HG02943 (cell line): Measurements from ENCODE around the gene CASD1.

Source experiments
- ATAC-seq: cut with Tn5 transposase; IDR thresholded peaks from one replicate; pipeline ENCODE4 v1.9.1; 2021; ENCODE audit warnings: mild to moderate bottlenecking, low read depth, moderate library complexity; ENCODE audit not compliant: unreplicated experiment

CASD1 gene

GRCh38 chr7:94509264-94509886 lies at the start of gene CASD1:
Gene CASD1 (plus strand): TSS chr7:94509809. CDS start chr7:94510085, 276 bp downstream.
- ATAC-seq = peak; percentile 46

GRCh38 chr7:94466516-94466915 lies 43.1 kb upstream of the CASD1 start:
- ATAC-seq = no peak

GRCh38 chr7:94471604-94472003 lies 38.0 kb upstream of the CASD1 start:
- ATAC-seq = no peak

DNA sequence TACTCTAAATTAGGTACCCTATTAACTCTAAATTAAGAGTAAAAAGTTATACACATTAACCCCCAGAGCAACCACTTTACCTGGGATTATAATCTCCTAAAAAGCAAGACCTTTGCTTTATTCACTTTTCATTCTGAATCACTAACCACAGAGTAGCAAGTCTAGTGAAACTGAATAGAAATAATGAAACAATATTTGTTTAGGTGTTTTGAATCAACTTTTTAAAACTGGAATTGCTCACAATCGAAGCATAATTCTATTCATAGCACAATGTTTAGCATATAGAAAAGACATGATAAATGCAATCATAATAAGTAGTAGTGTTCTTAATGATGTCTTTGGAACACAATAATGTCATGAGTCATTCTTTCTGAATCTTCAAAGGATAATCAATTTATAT lies 37.0 kb upstream of the CASD1 start:
- no peak for ATAC-seq

DNA sequence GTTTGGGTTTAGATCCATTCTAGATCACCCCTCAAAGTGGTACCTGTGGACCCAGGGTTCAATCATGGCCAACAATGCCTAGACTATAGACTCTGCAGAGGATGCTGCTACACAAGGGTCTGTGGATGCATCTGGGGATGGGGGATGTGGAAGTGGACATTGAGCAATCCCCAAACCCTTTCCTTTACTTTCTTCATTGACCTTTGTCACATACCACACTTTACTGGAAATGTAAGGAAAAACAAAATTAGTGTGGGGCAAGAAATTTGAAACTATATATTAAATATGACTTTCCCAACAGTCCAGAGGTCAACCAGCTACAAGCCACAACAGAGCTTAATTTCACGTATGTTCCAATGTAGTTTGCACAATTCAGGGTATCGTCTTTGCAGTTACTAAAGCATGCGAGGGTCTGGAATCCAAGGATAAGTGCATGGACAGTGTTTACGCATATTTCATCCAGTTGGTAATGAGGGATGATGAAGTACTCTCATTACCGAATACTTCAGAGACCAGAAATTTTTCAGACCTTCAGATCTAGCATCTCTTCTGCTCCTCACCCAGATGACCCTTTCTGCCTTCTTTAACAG lies 33.3 kb upstream of the CASD1 start:
- ATAC-seq = no peak

GRCh38 chr7:94477878-94478277 lies 31.7 kb upstream of the CASD1 start:
- no peak for ATAC-seq

DNA sequence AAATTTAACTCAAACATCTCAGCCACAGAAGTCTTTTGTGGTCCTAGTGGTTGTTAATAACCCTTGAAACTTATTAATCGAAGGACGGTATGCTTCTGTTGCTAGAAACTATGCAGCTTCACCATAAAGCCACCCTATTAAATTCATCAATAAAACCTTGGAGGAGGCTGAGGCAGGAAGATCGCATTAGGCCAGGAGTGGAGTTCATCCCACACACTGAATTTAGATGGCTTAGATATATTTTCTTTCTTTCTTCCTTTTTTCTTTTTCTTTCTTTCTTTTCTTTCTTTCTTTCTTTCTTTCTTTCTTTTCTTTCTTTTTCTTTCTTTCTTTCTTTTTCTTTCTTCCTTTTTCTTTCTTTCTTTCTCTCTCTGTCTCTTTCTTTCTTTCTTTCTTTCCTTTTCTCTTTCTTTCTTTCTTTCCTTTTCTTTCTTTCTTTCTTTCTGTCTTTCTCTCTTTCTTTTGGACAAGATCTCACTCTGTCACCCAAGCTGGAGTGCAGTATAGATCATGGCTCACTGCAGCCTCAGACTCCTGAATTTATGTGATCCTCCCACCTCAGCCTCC lies 30.9 kb upstream of the CASD1 start:
- ATAC-seq = no peak

DNA sequence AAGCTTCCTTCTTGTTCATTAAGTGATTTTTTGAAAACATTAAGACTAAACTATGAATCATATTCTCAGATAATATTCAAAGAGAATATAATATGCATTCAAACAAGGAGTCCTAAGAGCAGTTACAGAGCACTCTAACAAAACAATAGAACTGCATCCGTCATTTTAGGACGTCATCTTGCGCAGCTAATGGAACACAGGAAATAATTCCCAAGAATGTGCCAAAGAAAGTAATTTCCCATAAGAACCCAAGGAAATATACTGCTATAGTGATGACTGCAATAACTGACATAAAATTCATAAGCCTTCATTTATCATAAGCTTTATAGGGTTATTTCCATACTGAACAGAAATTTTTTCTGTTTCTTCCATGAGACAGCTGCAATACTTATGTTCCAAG lies 28.3 kb upstream of the CASD1 start:
- ATAC-seq = no peak

GRCh38 chr7:94482796-94483195 lies 26.8 kb upstream of the CASD1 start:
- no peak for ATAC-seq

DNA sequence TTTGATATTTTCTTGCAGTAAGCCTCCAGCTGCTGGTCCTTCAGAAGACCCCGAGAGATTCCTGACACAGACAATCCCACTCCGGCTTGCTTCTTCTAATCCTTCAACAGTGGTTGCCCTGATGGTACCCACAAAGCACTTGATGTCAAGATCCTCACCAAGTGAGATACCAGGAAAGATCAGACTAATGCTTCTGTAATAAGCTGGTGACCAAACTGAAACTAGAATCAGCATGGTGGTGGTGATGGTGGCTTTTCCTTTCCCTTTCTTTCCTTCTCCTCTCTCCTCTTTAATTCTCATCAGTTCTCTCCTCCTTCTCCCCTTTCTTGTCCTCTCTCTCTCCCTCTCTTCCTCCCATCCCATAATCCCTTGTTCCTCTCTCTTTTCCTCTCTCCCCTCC lies 25.8 kb upstream of the CASD1 start:
- ATAC-seq = no peak

- ATAC-seq = no peak
These were observed 23.4 kb upstream of the CASD1 start for GRCh38 chr7:94486216-94486615.

DNA sequence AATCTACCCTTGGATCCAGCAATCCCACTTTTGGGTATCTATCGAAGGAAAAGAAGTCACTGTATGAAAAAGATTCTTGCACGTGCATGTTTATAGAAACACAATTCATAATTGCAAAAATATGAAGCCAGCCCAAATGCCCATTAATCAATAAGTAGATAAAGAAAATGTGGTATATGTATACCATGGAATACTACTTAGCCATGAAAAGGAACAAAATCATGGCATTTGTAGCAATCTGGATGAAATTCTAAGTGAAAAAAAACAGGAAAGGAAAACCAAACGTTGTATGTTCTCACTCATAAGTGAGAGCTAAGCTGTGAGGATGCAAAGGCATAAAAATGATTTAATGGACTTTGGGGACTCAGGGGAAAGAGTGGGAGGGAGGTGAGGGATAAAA lies 18.2 kb upstream of the CASD1 start:
- ATAC-seq = no peak

- peak; percentile 85 for ATAC-seq
These were observed 17.0 kb upstream of the CASD1 start for GRCh38 chr7:94492601-94493000.

GRCh38 chr7:94497874-94498670 lies 11.5 kb upstream of the CASD1 start:
- no peak for ATAC-seq

GRCh38 chr7:94498918-94499317 lies 10.7 kb upstream of the CASD1 start:
- no peak for ATAC-seq

- no peak for ATAC-seq
These were observed 2.1 kb upstream of the CASD1 start for GRCh38 chr7:94507462-94507861.

GRCh38 chr7:94507962-94508361 lies 1.6 kb upstream of the CASD1 start:
- no peak for ATAC-seq

DNA sequence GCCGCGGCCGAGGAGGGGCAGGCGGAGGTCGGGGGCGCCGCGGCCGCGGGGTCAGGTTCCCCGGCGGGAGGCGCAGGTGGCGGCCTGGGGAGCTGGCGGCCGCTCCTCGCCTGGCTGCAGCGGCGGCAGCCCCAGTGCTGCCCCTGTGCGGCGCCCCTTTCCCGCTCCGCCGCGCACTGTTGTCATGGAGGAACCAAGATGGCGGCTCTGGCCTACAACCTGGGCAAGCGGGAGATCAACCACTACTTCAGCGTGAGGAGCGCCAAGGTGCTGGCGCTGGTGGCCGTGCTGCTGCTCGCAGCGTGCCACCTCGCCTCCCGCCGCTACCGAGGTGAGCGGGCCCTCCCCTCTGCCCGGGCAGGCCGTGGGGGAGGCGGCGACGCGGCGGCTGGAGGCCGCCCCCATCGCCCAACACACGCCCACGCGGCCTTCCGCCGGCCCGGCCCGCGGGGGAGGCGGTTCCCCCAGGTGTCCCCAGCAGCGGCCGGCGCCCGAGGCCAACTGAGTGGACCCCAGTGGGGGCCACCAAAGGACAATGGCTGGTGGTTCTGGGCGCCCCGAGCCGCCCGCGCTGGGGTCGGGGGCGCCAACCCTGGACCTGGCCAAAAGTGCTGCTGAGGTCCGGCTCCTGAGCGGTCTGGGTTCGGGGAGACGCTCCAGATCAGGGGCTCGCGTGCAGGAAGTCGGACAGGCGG lies 425 bp downstream of the CASD1 start:
- ATAC-seq = peak; percentile 68

GRCh38 chr7:94510582-94511496 lies 1.2 kb downstream of the CASD1 start:
- ATAC-seq = peak; percentile 32

DNA sequence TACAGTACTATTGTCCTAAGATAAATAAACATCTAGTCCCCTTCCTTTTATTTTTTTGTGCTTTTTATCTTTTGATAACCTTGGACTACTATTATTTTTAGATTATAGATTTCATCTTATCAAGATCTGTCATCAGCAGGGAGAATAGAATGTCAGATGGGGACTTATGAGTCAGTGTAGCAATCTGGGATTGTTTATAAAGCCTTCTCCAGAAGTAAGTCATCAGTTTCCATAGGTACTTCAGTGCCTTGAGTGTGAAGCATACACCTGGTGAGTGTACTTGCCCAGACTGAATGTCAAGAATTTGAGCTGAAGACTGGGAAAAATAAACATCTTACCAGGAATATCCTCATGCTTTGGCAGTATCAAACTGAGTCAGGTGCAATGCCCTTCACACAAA lies 2.1 kb downstream of the CASD1 start:
- ATAC-seq = no peak
